Measurements from ENCODE around the gene OR5V1. TPM values are rescaled to one million over a fixed set of nuclear protein-coding genes. Genes with fewer than 3 reads are reported as not detected.
"Not testable (repeated sequence)": the region's sequence is repeated elsewhere in the genome, so short reads cannot be mapped to it uniquely, and the experiment has no call there.

The OR5V1 gene
- not detected in 2 replicates for total RNA-seq

DNA sequence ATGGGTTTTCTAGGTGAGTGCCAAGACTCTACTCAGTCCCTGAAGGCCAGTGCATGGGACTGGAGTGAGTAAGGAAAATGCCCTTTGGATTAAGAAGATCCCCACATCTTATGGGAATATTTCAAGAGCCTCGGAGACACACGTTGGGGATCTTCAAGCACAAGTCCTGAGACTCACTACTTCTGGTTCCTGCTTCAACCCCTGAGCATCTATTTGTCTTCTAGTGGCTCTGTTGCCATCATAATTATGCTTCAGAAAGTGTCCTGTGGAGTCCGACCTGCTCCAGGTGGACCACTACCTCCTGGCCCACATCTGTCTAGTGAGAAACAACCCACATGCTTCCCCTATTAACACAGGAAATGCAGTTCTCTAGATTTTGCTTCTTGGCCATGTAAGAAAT, at the start of gene OR5V1:
TSS of gene OR5V1 (minus strand) at position 101 of the 400 bp plus-strand sequence. CDS start 12,670 bp downstream, outside the sequence.
- no peak for DNase-seq (ENCODE audit: low read depth)

- peak; percentile 30 for DNase-seq (ENCODE audit: low read depth)
Measured at GRCh38 chr6:29414588-29414987, 45.9 kb upstream of the OR5V1 start, which contains the start of gene OR12D1. TSS of gene OR12D1 (plus strand) at chr6:29414928.

DNA sequence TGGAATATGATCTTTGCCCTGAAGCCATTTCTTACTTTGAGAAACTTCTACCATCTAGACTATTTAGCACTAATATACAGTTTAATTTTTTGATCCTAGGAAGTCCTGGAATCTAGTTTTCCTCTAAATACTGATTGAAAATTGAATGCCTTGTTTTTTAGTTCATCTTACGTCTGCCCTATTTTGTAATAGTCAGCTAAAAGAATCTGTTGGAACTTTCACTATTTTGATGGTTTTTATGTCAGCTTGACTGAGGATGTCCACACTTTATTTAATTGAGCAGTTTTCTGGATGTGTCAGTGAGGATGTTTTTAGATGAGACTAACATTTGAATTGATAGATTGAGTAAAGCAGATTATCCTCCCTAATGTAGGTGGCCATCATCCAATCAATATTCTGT, 35.1 kb upstream of the OR5V1 start:
- no peak for DNase-seq (ENCODE audit: low read depth)

- no peak for DNase-seq (ENCODE audit: low read depth)
Measured at GRCh38 chr6:29399525-29399924, 30.9 kb upstream of the OR5V1 start.

DNA sequence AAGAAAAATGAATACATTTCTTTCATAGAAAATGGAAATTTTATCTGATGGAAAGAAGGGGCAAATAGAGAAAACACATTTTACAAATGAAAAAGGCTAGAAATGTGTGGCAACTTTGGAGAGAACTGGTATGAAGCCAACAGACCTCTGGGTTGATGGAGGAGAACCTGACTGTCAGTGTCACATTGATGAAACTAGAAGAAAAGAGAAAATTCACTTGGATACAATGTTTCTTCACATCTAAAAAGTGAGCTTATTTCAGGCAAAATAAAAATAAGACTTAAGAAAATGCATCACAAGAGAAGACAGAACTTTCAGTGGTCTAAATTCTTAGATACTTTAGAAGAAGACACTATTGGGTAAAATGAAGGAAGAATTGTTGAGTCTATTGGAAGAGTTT, 26.7 kb upstream of the OR5V1 start, which contains the start of gene OR12D2:
TSS of gene OR12D2 (plus strand) at position 301 of the 400 bp plus-strand sequence. CDS start 1,069 bp downstream, outside the sequence.
- no peak for DNase-seq (ENCODE audit: low read depth)

GRCh38 chr6:29388533-29388932, 19.9 kb upstream of the OR5V1 start:
- no peak for DNase-seq (ENCODE audit: low read depth)

- DNase-seq (ENCODE audit: low read depth): no peak
Measured at GRCh38 chr6:29376003-29376402, 7.3 kb upstream of the OR5V1 start.

- DNase-seq (ENCODE audit: low read depth): no peak
Measured at GRCh38 chr6:29375191-29375590, 6.5 kb upstream of the OR5V1 start, which contains the start of gene OR12D3. TSS of gene OR12D3 (minus strand) at chr6:29375291. CDS start at chr6:29375287, 4 bp downstream.

GRCh38 chr6:29355603-29356002, 13.1 kb downstream of the OR5V1 start:
- no peak for DNase-seq (ENCODE audit: low read depth)

DNA sequence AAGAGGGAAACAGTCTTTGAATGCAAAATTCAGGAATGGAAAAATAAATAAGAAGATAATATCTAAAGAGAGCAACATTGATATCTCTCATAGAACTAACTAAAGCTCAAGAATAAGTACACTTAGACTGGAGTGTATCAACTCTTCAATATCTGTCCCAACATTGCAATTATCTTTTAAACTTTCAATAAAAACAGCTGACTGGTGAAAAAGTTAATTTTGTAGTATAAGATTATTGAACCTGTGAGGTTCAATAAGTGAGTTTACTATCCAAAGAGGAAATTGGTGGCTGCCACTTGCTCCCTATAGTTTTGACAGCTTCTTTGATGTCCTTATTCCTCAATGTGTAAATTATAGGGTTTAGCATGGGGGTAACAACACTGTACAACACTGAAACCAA, 13.7 kb downstream of the OR5V1 start:
- DNase-seq (ENCODE audit: low read depth): no peak

GRCh38 chr6:29349348-29349747, 19.3 kb downstream of the OR5V1 start:
- DNase-seq (ENCODE audit: low read depth): not testable (repeated sequence)

DNA sequence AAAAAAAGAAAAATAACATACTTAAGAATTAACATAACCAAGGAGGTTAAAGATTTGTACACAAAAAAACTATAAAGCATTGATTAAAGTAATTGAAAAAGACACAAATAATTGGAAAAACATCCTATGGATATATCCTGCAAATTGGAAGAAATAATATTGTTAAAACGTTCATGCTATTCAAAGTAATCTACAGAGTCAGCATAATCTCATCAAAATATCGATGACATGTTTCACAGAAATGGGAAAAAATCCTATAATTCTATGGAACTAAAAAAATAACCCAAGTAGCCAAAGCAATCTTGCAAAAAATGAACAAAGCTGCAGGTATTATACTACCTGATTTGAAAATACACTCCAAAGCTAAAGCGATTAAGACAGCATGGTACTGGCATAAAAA, 23.3 kb downstream of the OR5V1 start:
- DNase-seq (ENCODE audit: low read depth): no peak

DNA sequence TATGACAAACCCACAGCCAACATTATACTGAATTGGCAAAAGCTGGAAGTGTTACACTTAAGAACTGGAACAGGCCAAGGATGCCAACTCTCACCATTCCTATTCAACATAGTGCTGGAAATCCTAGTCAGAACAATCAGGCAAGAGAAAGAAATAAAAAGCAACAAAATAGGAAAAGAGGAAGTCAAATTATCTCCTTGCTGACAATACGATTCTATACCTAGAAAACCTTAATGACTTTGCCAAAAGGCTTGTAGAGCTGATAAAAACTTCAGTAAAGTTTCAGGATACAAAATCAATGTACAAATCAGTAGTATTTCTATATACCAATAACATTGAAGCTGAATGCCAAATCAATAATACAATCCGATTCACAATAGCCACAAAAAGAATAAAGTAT, 32.4 kb downstream of the OR5V1 start:
- no peak for DNase-seq (ENCODE audit: low read depth)

DNA sequence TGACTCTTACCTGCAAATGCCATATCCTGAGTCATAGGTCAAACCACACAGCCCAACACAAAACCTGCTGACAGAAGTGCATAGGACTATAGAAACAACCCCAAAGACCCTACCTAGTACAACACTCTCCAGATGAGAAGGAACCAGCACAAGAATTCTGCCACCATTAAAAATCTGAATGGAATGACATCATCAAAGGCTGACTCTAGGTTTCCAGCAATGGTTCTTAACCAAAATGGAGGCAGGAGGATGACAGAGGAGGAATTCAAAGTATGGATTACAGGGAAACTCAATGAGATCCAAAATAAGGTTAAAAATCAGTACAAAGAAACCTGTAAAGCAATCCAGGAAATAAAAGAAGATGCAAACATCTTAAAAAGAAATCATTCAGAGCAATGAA, 36.0 kb downstream of the OR5V1 start:
- DNase-seq (ENCODE audit: low read depth): no peak

DNA sequence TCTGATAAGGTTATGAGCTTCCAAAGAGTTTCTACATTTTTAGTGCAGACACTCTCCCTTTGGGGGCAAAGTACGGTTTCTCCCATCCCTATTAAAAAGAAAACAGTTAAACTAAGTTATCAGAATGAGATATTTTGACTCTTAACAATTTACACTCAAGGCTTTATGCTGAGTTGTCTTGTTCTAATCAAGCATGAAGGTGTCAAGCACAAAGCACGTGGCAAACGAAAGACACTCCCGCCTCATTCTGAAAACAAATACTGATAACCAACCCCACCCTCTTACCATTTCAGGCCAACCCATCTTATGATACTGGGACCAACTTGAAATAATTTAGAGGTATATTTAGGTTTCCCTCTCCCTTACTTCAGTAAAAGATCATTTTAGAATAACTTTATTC, 42.9 kb downstream of the OR5V1 start:
- DNase-seq (ENCODE audit: low read depth): no peak

DNA sequence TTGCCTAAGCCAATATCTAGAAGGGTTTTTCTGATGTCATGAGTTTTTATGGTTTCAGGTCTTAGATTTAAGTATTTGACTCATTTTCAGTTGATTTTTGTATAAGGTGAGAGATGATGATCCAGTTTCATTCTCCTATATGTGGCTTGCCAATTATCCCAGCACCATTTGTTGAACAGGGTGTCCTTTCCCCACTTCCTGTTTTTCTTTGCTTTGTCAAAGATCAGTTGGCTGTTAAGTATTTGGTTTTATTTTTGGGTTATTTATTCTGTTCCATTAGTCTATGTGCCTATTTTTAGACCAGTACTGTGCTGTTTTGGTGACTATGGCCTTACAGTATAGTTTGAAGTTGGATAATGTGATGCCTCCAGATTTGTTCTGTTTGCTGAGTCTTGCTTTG, 45.3 kb downstream of the OR5V1 start:
- not testable (repeated sequence) for DNase-seq (ENCODE audit: low read depth)

DNA sequence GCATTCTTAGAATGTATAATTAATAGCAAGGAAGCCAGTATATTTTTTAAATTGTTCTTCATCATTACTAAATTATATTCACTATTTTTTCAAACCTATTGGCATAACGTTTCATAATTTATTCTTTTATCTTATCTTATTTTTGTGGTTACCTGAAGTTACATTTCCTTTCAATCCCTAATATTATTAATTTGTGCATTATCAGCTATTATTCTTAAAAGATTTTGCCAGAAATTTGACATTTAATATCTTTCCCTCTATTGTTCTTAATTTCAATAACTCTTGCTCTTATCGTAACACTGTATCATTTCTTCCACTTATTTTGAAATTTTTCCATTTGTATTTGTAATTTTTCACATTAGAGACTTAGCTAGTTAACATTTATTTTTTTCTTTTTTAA, 48.7 kb downstream of the OR5V1 start:
- no peak for DNase-seq (ENCODE audit: low read depth)

Other genes starting within 250 kb of the OR5V1 start
- gene OR2J2, start 198.0 kb downstream of the OR5V1 start, total RNA-seq: not detected in 2 replicates
- 0.05 TPM in 1 of 2 replicates, not detected in the other for gene OR14J1, start 67.2 kb downstream of the OR5V1 start, total RNA-seq
- not detected in 2 replicates for gene OR12D3, start 6.4 kb upstream of the OR5V1 start, total RNA-seq
- 0.10 and 0.52 TPM in 2 replicates for gene OR12D2, start 26.8 kb upstream of the OR5V1 start, total RNA-seq
- gene OR12D1, start 46.1 kb upstream of the OR5V1 start, total RNA-seq: not detected in 2 replicates
- not detected in 2 replicates for gene OR10C1, start 70.4 kb upstream of the OR5V1 start, total RNA-seq
- not detected in 2 replicates for gene OR11A1, start 88.2 kb upstream of the OR5V1 start, total RNA-seq
- gene OR2H1, start 88.3 kb upstream of the OR5V1 start, total RNA-seq: not detected in 2 replicates
- not detected in 2 replicates for gene MAS1L, start 119.1 kb upstream of the OR5V1 start, total RNA-seq
- gene UBD, start 190.9 kb upstream of the OR5V1 start, total RNA-seq: 3.8 and 39.4 TPM in 2 replicates
- not detected in 2 replicates for gene OR2H2, start 216.3 kb upstream of the OR5V1 start, total RNA-seq

Data from renal cortical epithelial cell (primary cell).